Cardiac fibroblast (primary cell): ENCODE measurements around the gene NMNAT3.

Experiments used
- DNase-seq, 2 donors: peaks; one replicate each; pipeline versions ENCODE4 v3.0.0 to v3.0.0-alpha.2; 2010; ENCODE audit warnings: low read depth in 2 of 2
- H3K4me3 ChIP-seq, 2 donors: replicated peaks in 1 of 2; 1 replicate in 1 of 2; 2 replicates in 1 of 2; pipeline ENCODE4 v1.5.1; 2011; ENCODE audit warnings: low read depth in 2 of 2, low read length in 2 of 2, mild to moderate bottlenecking in 2 of 2, moderate library complexity in 1 of 2
- TF ChIP-seq, protein P1 (sequence below): IDR thresholded peaks from one replicate; pipeline ENCODE4 v1.5.1; 2011; ENCODE audit warnings: low read depth, mild to moderate bottlenecking, low read length, inconsistent platforms

Gene NMNAT3

DNA sequence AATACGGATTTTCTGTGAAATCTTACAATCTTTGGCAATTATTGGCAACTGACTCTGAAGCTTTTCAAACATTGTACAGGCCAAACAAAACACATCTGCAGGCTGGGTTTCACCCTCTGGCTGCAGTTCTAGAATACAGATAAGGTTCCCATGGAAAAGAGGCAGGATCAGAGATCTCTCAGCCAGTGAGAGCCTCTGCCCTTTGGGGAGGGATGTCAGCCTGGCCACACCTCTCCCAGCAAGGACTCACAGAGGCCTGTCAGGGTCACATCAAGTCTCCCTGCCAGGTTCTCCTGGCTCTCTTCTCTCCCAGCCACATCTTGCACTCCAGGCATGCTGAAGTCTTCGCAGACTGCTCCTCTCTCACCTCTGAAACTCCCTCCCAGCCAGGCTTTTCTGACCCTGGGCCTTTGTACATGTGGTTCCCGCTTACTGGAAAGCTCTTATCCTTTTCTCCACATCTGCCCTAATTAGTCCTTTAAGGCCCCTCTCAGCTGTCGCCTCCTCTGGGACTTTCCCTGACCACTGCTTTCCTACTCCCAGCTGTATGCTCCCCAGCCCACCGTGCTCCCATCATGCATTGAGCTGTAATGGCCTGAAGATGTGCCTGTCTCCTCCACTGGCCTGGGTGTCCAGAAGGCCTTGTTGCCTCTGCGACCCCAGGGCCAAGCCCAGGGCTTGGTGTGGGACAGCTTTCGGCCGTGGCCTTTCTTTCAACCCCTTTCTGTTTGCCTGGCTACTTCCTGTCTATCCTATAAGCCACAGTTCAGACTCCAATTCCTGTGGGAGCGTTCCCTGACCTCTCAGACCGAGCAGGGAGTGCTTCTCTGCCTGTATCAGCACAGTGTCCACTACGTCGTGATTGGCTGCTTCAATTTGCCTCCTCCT lies 142.5 kb downstream of the NMNAT3 start:
- TF ChIP-seq, protein P1, sequence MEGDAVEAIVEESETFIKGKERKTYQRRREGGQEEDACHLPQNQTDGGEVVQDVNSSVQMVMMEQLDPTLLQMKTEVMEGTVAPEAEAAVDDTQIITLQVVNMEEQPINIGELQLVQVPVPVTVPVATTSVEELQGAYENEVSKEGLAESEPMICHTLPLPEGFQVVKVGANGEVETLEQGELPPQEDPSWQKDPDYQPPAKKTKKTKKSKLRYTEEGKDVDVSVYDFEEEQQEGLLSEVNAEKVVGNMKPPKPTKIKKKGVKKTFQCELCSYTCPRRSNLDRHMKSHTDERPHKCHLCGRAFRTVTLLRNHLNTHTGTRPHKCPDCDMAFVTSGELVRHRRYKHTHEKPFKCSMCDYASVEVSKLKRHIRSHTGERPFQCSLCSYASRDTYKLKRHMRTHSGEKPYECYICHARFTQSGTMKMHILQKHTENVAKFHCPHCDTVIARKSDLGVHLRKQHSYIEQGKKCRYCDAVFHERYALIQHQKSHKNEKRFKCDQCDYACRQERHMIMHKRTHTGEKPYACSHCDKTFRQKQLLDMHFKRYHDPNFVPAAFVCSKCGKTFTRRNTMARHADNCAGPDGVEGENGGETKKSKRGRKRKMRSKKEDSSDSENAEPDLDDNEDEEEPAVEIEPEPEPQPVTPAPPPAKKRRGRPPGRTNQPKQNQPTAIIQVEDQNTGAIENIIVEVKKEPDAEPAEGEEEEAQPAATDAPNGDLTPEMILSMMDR, result no peak
- peak; percentile 36 to 93 for DNase-seq
- H3K4me3 ChIP-seq, result no peak overlapping the region

GRCh38 chr3:139534455-139534812 lies 143.3 kb downstream of the NMNAT3 start:
- TF ChIP-seq, protein P1, result no peak
- peak; percentile 70 to 79 for DNase-seq
- H3K4me3 ChIP-seq, result no peak overlapping the region

- peak in 1 of 2 donors; percentile 38 for DNase-seq
- TF ChIP-seq, protein P1, result no peak
- no peak overlapping the region for H3K4me3 ChIP-seq
Observed at GRCh38 chr3:139533781-139534454, 143.9 kb downstream of the NMNAT3 start.

DNA sequence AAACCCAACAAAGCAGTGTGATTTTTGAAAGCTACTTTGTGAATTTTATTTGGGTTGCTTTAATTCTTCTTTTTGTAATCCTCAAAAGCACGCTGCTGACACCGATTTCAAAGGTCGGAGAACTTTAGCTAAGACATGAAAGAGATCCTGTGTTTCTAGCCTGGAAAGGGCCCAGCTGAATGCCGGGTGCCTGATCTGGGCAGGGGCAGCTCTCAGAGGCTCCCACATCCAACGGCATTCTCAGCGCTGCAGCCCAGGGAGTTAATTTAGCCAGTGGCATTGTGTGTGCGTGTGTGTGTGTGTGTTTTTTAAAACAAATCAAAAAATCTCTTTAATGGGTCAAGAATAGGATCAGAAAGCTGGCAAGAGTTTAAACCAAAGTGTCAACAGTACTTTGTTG lies 144.8 kb downstream of the NMNAT3 start:
- TF ChIP-seq, protein P1, result no peak
- DNase-seq, result no peak
- no peak overlapping the region for H3K4me3 ChIP-seq

DNA sequence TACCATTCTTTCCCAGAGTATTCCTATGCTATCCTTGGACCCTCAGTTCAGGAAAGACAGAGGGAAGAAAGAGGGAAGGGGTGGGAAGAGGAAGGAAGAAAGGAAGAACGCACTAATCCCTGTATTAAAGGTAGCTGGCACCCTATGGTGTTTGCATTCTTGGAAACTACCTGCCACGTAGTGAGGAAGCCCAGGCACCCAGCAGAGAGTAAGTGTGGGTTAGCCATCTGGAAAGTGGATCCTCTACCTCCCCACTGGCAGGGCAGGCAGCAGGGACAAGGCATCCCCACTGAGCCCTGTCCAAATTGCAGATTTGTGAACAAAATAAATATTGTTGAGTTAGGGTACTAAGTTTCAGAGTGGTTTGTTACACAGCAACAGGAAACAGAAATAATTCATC lies 147.1 kb downstream of the NMNAT3 start:
- no peak for DNase-seq
- TF ChIP-seq, protein P1, result no peak
- H3K4me3 ChIP-seq, result no peak overlapping the region

DNA sequence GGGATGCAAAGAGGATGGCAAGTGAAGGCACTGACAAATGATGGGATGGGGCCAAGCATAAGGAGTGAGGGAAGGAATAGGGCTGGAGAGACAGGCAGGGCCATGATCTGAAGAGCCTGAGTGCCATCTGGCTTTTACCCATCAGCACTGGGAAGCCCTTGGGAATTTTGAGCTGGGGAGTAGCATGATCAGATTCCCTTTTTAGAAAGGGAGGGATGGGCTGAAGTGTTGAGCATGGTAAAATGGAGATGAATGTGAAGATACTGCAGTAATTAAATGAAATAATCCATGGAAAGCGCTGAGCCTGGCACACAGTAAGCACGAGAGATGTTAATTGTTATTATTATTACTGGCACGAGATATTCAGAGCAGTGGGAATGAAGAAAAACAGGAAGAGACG lies 148.1 kb downstream of the NMNAT3 start:
- H3K4me3 ChIP-seq, result no peak overlapping the region
- TF ChIP-seq, protein P1, result no peak
- no peak for DNase-seq
